ENCODE measurements around the gene RUNX2. TPM values are rescaled to one million over a fixed set of nuclear protein-coding genes. Genes with fewer than 3 reads are reported as not detected.

Gene RUNX2
- total and polyA plus RNA-seq, 2 experiments from 2014 or later, result 1.0 to 2.1 TPM

- Histone ChIP-seq H3K9me2 (replicated peaks; ENCODE audit: insufficient read depth) (no peaks in the 10 kb centered on the region), H2AFZ (no peak overlapping the region), H3K27ac (peak overlapping the region; percentile 65), H3K4me3 (no peak overlapping the region), H3K79me2 (no peaks in the 10 kb centered on the region), H3K4me2 (peak overlapping the region; percentile 21), H3K27me3 (no peaks in the 10 kb centered on the region), H3K36me3 (replicated peaks; ENCODE audit: insufficient read depth, low read depth) (no peaks in the 10 kb centered on the region), H4K20me1 (ENCODE audit: insufficient read depth, poor library complexity, severe bottlenecking) (no peaks in the 10 kb centered on the region), H3K9me3 (ENCODE audit: low read depth) (no peaks in the 10 kb centered on the region), H3K4me1 (ENCODE audit: insufficient read depth) (peaks cover 24% of the 10 kb centered on the region)
- TF ChIP-seq EZH2 (IDR thresholded peaks at IDR 0.05; ENCODE audit: borderline replicate concordance) (no peak), CTCF (IDR thresholded peaks at IDR 0.05; ENCODE audit: poor library complexity) (no peak)
- WGBS (ENCODE audit: low lambda C conversion rate, missing lambda C conversion rate), result 36% methylated on average over 1 of the region's 1 CpG
- no peak for DNase-seq (ENCODE audit: low spot score)
These were observed 263.2 kb downstream of the RUNX2 start for GRCh38 chr6:45591306-45591705.

GRCh38 chr6:45591890-45592289, 263.8 kb downstream of the RUNX2 start:
- Histone ChIP-seq H3K4me3 (no peak overlapping the region), H3K9me2 (replicated peaks; ENCODE audit: insufficient read depth) (no peaks in the 10 kb centered on the region), H3K27ac (peak overlapping the region; percentile 65), H3K4me1 (ENCODE audit: insufficient read depth) (peaks cover 24% of the 10 kb centered on the region), H3K27me3 (no peaks in the 10 kb centered on the region), H2AFZ (no peak overlapping the region), H3K79me2 (no peaks in the 10 kb centered on the region), H3K36me3 (replicated peaks; ENCODE audit: insufficient read depth, low read depth) (no peaks in the 10 kb centered on the region), H3K4me2 (peak overlapping the region; percentile 21), H4K20me1 (ENCODE audit: insufficient read depth, poor library complexity, severe bottlenecking) (no peaks in the 10 kb centered on the region), H3K9me3 (ENCODE audit: low read depth) (no peaks in the 10 kb centered on the region)
- TF ChIP-seq CTCF (IDR thresholded peaks at IDR 0.05; ENCODE audit: poor library complexity) (no peak), EZH2 (IDR thresholded peaks at IDR 0.05; ENCODE audit: borderline replicate concordance) (no peak), EZH2phosphoT487 (IDR thresholded peaks at IDR 0.05; ENCODE audit: low read depth, severe bottlenecking, unreplicated experiment) (no peak)
- WGBS (ENCODE audit: low lambda C conversion rate, missing lambda C conversion rate), result 42% methylated on average over 5 of the region's 5 CpGs
- no peak for DNase-seq (ENCODE audit: low spot score)

GRCh38 chr6:45592991-45593390, 264.9 kb downstream of the RUNX2 start:
- Histone ChIP-seq H3K4me2 (no peak overlapping the region), H4K20me1 (ENCODE audit: insufficient read depth, poor library complexity, severe bottlenecking) (no peaks in the 10 kb centered on the region), H3K36me3 (replicated peaks; ENCODE audit: insufficient read depth, low read depth) (no peaks in the 10 kb centered on the region), H3K79me2 (no peaks in the 10 kb centered on the region), H3K27me3 (no peaks in the 10 kb centered on the region), H3K27ac (no peak overlapping the region), H2AFZ (no peak overlapping the region), H3K4me1 (ENCODE audit: insufficient read depth) (peaks cover 24% of the 10 kb centered on the region), H3K9me2 (replicated peaks; ENCODE audit: insufficient read depth) (no peaks in the 10 kb centered on the region), H3K4me3 (no peak overlapping the region), H3K9me3 (ENCODE audit: low read depth) (no peaks in the 10 kb centered on the region)
- no peak for DNase-seq (ENCODE audit: low spot score)
- WGBS (ENCODE audit: low lambda C conversion rate, missing lambda C conversion rate), result 74% methylated on average over 2 of the region's 2 CpGs
- TF ChIP-seq EZH2phosphoT487 (IDR thresholded peaks at IDR 0.05; ENCODE audit: low read depth, severe bottlenecking, unreplicated experiment) (no peak), EZH2 (IDR thresholded peaks at IDR 0.05; ENCODE audit: borderline replicate concordance) (no peak), CTCF (IDR thresholded peaks at IDR 0.05; ENCODE audit: poor library complexity) (no peak)

Measured in hepatocyte (in vitro differentiated cells).